HepG2 (cell line): ENCODE data around the gene PLXNA3.

Source experiments
- CBX1 ChIP-seq: IDR thresholded peaks from one replicate; pipeline ENCODE4 v1.6.1; 2016; ENCODE audit warnings: antibody characterized with exemption, low read depth
- DNMT3B ChIP-seq: conservative IDR thresholded peaks from 2 replicates; pipeline ENCODE4 v1.6.1; 2016; ENCODE audit warnings: missing biosample characterization, control low read depth
- HDAC2 ChIP-seq: sonication (generic); formaldehyde crosslinking; IDR thresholded peaks from 2 replicates; pipeline ENCODE4 v1.4.0; 2020; ENCODE audit warnings: missing genetic modification reagents
- HOXA3 ChIP-seq: sonication (generic); formaldehyde crosslinking; IDR thresholded peaks from 2 replicates; pipeline ENCODE4 v1.5.0; 2020; ENCODE audit warnings: missing genetic modification reagents
- ISX ChIP-seq: sonication (generic); formaldehyde crosslinking; conservative IDR thresholded peaks from 2 replicates; pipeline ENCODE4 v1.5.0; 2020; ENCODE audit warnings: missing genetic modification reagents
- NR2F1 ChIP-seq, 2 experiments: fragments of 450-650 bp in 1 of 2; formaldehyde crosslinking in 1 of 2; IDR thresholded peaks; 2 replicates each; pipeline versions ENCODE4 v1.5.0 to v1.6.1; 2016 to 2020; ENCODE audit warnings: mild to moderate bottlenecking in 1 of 2, missing compliant biosample characterization in 1 of 2, missing genetic modification reagents in 1 of 2, moderate library complexity in 1 of 2
- SETDB1 ChIP-seq: sonication (generic); formaldehyde crosslinking; IDR thresholded peaks from 2 replicates; pipeline ENCODE4 v1.5.1; 2020; ENCODE audit warnings: missing genetic modification reagents, mild to moderate bottlenecking, borderline replicate concordance
- YY1 ChIP-seq: IDR thresholded peaks from 2 replicates; pipeline ENCODE4 v1.6.1; 2011; ENCODE audit warnings: low read length, low read depth, moderate library complexity, mild to moderate bottlenecking; ENCODE audit not compliant: insufficient read depth, insufficient replicate concordance
- ZMYM4 ChIP-seq: sonication (generic); formaldehyde crosslinking; IDR thresholded peaks from 2 replicates; pipeline ENCODE4 v1.8.1; 2023; ENCODE audit warnings: mild to moderate bottlenecking, missing genetic modification reagents
- TF ChIP-seq, protein P1 (sequence below): sonication (generic); formaldehyde crosslinking; IDR thresholded peaks from 2 replicates; pipeline ENCODE4 v1.5.0; 2020; ENCODE audit warnings: mild to moderate bottlenecking, missing genetic modification reagents, moderate library complexity
- TF ChIP-seq, protein P2 (sequence below), 2 experiments: sonication (generic) in 1 of 2; formaldehyde crosslinking in 1 of 2; IDR thresholded peaks; 2 replicates each; pipeline versions ENCODE4 v1.4.0 to v1.6.1; 2018 to 2020; ENCODE audit warnings: missing genetic modification reagents in 2 of 2, borderline replicate concordance in 1 of 2, low read depth in 1 of 2, mild to moderate bottlenecking in 1 of 2, missing biosample characterization in 1 of 2

- TF ChIP-seq ISX (CRISPR knock-in tag), result no peak
- no peak for TF ChIP-seq NR2F1 (CRISPR knock-in tag; IDR thresholded peaks at IDR 0.05)
- no peak for TF ChIP-seq DNMT3B (CRISPR knock-in tag)
- TF ChIP-seq HDAC2 (CRISPR knock-in tag), result no peak
- TF ChIP-seq, protein P1, sequence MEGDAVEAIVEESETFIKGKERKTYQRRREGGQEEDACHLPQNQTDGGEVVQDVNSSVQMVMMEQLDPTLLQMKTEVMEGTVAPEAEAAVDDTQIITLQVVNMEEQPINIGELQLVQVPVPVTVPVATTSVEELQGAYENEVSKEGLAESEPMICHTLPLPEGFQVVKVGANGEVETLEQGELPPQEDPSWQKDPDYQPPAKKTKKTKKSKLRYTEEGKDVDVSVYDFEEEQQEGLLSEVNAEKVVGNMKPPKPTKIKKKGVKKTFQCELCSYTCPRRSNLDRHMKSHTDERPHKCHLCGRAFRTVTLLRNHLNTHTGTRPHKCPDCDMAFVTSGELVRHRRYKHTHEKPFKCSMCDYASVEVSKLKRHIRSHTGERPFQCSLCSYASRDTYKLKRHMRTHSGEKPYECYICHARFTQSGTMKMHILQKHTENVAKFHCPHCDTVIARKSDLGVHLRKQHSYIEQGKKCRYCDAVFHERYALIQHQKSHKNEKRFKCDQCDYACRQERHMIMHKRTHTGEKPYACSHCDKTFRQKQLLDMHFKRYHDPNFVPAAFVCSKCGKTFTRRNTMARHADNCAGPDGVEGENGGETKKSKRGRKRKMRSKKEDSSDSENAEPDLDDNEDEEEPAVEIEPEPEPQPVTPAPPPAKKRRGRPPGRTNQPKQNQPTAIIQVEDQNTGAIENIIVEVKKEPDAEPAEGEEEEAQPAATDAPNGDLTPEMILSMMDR (CRISPR knock-in tag), result no peak
- no peak for TF ChIP-seq SETDB1 (CRISPR knock-in tag)
- TF ChIP-seq YY1, result no peak
- TF ChIP-seq ZMYM4 (CRISPR knock-in tag), result no peak
- TF ChIP-seq HOXA3 (CRISPR knock-in tag), result no peak
- TF ChIP-seq, protein P2, sequence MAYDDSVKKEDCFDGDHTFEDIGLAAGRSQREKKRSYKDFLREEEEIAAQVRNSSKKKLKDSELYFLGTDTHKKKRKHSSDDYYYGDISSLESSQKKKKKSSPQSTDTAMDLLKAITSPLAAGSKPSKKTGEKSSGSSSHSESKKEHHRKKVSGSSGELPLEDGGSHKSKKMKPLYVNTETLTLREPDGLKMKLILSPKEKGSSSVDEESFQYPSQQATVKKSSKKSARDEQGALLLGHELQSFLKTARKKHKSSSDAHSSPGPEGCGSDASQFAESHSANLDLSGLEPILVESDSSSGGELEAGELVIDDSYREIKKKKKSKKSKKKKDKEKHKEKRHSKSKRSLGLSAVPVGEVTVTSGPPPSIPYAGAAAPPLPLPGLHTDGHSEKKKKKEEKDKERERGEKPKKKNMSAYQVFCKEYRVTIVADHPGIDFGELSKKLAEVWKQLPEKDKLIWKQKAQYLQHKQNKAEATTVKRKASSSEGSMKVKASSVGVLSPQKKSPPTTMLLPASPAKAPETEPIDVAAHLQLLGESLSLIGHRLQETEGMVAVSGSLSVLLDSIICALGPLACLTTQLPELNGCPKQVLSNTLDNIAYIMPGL (CRISPR knock-in tag; IDR thresholded peaks at IDR 0.05; ENCODE audit: borderline replicate concordance in 1 of 2, low read depth in 1 of 2), result no peak
- no peak for TF ChIP-seq CBX1
Observed at GRCh38 chrX:154495472-154495922, 37.4 kb downstream of the PLXNA3 start.
